ENCODE measurements around the gene CHCHD3.
A peak's percentile ranks its signal among the peaks of the same experiment; 100 is the strongest.

The CHCHD3 gene

DNA sequence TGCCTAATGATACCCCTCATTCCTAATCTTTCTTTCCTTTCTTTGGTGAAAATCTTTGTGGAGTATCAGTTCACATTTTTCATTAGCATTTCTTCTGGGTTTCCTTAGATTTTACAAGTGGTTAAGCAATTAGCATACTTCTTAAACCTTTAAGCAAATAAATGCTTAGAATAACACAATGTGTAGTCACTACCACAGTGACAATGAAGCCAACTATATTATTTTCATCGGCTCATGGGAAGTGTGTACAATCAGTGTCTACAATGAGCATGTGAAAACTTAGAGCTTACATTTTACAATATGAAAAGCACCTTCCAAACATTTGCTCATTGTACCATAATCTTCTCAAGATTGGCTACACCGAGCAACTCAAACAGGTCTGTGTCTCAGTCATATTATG is 329.5 kb downstream of the CHCHD3 start (continued):
- TF ChIP-seq, protein P1, sequence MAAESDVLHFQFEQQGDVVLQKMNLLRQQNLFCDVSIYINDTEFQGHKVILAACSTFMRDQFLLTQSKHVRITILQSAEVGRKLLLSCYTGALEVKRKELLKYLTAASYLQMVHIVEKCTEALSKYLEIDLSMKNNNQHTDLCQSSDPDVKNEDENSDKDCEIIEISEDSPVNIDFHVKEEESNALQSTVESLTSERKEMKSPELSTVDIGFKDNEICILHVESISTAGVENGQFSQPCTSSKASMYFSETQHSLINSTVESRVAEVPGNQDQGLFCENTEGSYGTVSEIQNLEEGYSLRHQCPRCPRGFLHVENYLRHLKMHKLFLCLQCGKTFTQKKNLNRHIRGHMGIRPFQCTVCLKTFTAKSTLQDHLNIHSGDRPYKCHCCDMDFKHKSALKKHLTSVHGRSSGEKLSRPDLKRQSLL (tag by site-specific recombination; IDR thresholded peaks at IDR 0.05), result no peak
- TF ChIP-seq, protein P2, sequence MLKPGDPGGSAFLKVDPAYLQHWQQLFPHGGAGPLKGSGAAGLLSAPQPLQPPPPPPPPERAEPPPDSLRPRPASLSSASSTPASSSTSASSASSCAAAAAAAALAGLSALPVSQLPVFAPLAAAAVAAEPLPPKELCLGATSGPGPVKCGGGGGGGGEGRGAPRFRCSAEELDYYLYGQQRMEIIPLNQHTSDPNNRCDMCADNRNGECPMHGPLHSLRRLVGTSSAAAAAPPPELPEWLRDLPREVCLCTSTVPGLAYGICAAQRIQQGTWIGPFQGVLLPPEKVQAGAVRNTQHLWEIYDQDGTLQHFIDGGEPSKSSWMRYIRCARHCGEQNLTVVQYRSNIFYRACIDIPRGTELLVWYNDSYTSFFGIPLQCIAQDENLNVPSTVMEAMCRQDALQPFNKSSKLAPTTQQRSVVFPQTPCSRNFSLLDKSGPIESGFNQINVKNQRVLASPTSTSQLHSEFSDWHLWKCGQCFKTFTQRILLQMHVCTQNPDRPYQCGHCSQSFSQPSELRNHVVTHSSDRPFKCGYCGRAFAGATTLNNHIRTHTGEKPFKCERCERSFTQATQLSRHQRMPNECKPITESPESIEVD (tag by site-specific recombination; IDR thresholded peaks at IDR 0.05), result no peak
- TF ChIP-seq ZNF174 (tag by site-specific recombination; IDR thresholded peaks at IDR 0.05), result no peak
- TF ChIP-seq ZNF621 (tag by site-specific recombination; IDR thresholded peaks at IDR 0.05), result no peak

DNA sequence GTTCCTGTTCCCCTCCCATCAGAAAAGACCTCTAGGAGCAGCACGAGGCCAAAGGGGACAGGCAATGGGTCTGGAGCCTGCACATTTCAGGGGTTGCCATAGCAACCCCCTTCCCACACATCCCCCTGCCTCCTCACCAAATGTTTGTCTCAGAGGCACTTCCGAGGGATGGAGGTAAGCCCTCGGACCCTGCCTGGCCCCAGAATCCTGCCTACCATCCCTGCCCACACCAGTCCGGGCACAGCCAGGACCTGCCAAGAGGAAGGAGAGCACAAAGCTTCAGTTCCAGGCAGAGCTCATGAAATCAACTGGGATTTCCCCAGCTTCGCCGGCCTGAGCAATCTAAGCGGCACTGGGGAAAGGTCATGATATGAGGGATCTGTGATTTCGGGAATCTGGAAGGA is 330.6 kb downstream of the CHCHD3 start:
- no peak overlapping the region for H3K27ac ChIP-seq (ENCODE audit: extremely low read depth, low read depth, low read length)
- no peaks in the 10 kb centered on the region for H3K36me3 ChIP-seq (ENCODE audit: control insufficient read depth in 2 of 2, insufficient read depth in 1 of 2, low read length in 2 of 2)
- TF ChIP-seq EGR2 (tag by site-specific recombination; IDR thresholded peaks at IDR 0.05; ENCODE audit: low read depth) (peak; percentile 76), ZFHX2 (tag by site-specific recombination; conservative IDR thresholded peaks at IDR 0.05) (peak; percentile 60), ZNF350 (tag by site-specific recombination; IDR thresholded peaks at IDR 0.05) (no peak), MZF1 (tag by site-specific recombination; IDR thresholded peaks at IDR 0.05; ENCODE audit: borderline replicate concordance) (no peak)
- no peak overlapping the region for H3K4me3 ChIP-seq (ENCODE audit: low read depth, low read length)
- POLR2A ChIA-PET, result interaction anchor here (0.7 kb wide), 1 partner anchor 229 kb away, joined by 3 read pairs; no protein-coding TSS in a partner anchor
- H3K9me3 ChIP-seq (ENCODE audit: control insufficient read depth, insufficient read depth, low read depth, low read length), result no peaks in the 10 kb centered on the region
- CTCF ChIA-PET, result no interaction called here
- no peaks in the 10 kb centered on the region for H3K4me1 ChIP-seq (ENCODE audit: control insufficient read depth, insufficient read depth, low read length)

DNA sequence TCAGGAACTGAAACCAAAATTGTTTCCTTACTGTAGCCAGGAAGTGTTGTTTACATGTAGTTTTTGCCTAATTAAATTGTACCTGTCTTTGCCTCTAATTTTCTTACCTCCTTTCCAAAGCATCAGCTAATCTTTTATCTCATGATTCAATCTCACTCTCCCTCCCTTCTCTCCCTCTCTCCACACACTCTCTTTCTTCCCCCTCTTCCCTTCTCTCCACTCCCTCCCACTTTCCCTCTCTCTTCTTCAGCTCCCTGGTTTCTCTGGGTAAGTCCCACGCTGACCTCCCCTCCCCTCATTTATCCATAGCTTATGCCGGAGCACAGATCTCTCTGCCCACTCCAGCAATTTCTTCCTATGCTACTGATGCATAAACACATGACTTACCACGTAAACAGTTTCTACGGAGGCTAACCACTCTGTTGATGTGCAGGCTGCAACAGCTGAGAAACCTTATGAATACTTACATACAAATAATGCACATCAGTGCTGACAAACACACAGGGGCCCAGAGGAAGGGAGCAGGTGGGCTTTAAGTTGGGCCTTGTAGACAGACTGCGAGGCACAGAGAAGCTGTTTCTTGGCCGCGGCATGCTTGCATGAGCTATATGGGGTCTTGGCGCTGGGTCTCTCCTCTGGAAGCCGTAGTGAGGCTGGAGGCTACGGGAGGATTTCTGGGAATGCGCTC is 331.2 kb downstream of the CHCHD3 start:
- ChIA-PET CTCF (no interaction called here), POLR2A (no interaction called here)
- no peak overlapping the region for H3K4me3 ChIP-seq (ENCODE audit: low read depth, low read length)
- no peaks in the 10 kb centered on the region for H3K4me1 ChIP-seq (ENCODE audit: control insufficient read depth, insufficient read depth, low read length)
- no peaks in the 10 kb centered on the region for H3K9me3 ChIP-seq (ENCODE audit: control insufficient read depth, insufficient read depth, low read depth, low read length)
- H3K36me3 ChIP-seq (ENCODE audit: control insufficient read depth in 2 of 2, insufficient read depth in 1 of 2, low read length in 2 of 2), result no peaks in the 10 kb centered on the region
- H3K27ac ChIP-seq (ENCODE audit: extremely low read depth, low read depth, low read length), result no peak overlapping the region
- TF ChIP-seq BCL11A (tag by site-specific recombination; IDR thresholded peaks at IDR 0.05; ENCODE audit: low read depth) (no peak), ZNF138 (tag by site-specific recombination; IDR thresholded peaks at IDR 0.05; ENCODE audit: borderline replicate concordance) (no peak), ZNF670 (tag by site-specific recombination; IDR thresholded peaks at IDR 0.05; ENCODE audit: low read depth) (no peak), ZNF391 (tag by site-specific recombination; IDR thresholded peaks at IDR 0.05; ENCODE audit: borderline replicate concordance, low read depth) (no peak), SCRT1 (tag by site-specific recombination; IDR thresholded peaks at IDR 0.05; ENCODE audit: borderline replicate concordance) (no peak), KLF9 (tag by site-specific recombination; IDR thresholded peaks at IDR 0.05; ENCODE audit: low read depth) (no peak), GLIS2 (tag by site-specific recombination; IDR thresholded peaks at IDR 0.05) (no peak), ZFP3 (tag by site-specific recombination; IDR thresholded peaks at IDR 0.05; ENCODE audit: low read depth) (no peak), ZSCAN23 (tag by site-specific recombination; IDR thresholded peaks at IDR 0.05) (no peak), PRDM1 (tag by site-specific recombination; IDR thresholded peaks at IDR 0.05) (peak; percentile 78), ZFHX2 (tag by site-specific recombination; conservative IDR thresholded peaks at IDR 0.05) (peak; percentile 54), SP3 (tag by site-specific recombination; IDR thresholded peaks at IDR 0.05) (no peak), ZNF133 (tag by site-specific recombination; IDR thresholded peaks at IDR 0.05) (no peak), EGR2 (tag by site-specific recombination; IDR thresholded peaks at IDR 0.05; ENCODE audit: low read depth) (peak; percentile 65), ZNF660 (tag by site-specific recombination; IDR thresholded peaks at IDR 0.05) (no peak), ZNF549 (tag by site-specific recombination; IDR thresholded peaks at IDR 0.05) (no peak)
- TF ChIP-seq, protein P3, sequence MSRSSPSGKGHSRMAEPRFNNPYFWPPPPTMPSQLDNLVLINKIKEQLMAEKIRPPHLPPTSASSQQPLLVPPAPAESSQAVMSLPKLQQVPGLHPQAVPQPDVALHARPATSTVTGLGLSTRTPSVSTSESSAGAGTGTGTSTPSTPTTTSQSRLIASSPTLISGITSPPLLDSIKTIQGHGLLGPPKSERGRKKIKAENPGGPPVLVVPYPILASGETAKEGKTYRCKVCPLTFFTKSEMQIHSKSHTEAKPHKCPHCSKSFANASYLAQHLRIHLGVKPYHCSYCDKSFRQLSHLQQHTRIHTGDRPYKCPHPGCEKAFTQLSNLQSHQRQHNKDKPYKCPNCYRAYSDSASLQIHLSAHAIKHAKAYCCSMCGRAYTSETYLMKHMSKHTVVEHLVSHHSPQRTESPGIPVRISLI (tag by site-specific recombination; IDR thresholded peaks at IDR 0.05), result no peak
- TF ChIP-seq, protein P4, sequence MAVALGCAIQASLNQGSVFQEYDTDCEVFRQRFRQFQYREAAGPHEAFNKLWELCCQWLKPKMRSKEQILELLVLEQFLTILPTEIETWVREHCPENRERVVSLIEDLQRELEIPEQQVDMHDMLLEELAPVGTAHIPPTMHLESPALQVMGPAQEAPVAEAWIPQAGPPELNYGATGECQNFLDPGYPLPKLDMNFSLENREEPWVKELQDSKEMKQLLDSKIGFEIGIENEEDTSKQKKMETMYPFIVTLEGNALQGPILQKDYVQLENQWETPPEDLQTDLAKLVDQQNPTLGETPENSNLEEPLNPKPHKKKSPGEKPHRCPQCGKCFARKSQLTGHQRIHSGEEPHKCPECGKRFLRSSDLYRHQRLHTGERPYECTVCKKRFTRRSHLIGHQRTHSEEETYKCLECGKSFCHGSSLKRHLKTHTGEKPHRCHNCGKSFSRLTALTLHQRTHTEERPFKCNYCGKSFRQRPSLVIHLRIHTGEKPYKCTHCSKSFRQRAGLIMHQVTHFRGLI (tag by site-specific recombination; IDR thresholded peaks at IDR 0.05), result no peak
- TF ChIP-seq, protein P5, sequence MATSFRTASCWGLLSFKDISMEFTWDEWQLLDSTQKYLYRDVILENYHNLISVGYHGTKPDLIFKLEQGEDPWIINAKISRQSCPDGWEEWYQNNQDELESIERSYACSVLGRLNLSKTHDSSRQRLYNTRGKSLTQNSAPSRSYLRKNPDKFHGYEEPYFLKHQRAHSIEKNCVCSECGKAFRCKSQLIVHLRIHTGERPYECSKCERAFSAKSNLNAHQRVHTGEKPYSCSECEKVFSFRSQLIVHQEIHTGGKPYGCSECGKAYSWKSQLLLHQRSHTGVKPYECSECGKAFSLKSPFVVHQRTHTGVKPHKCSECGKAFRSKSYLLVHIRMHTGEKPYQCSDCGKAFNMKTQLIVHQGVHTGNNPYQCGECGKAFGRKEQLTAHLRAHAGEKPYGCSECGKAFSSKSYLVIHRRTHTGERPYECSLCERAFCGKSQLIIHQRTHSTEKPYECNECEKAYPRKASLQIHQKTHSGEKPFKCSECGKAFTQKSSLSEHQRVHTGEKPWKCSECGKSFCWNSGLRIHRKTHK (tag by site-specific recombination; IDR thresholded peaks at IDR 0.05), result no peak
